Right atrium auricular region (tissue), 2 donors: Measurements from ENCODE around the gene ADIG. TPM values are rescaled to one million over a fixed set of nuclear protein-coding genes. Genes with fewer than 3 reads are reported as not detected.

Experiments used
- DNase-seq: peaks from one replicate; pipeline ENCODE4 v3.0.0-alpha.2; 2019; ENCODE audit warnings: low spot score
- H3K27ac ChIP-seq, 2 donors: fragments of 200-600 bp; sonication (generic); 1 replicate in 1 of 2; 2 replicates in 1 of 2; pipeline ENCODE4 v1.5.1; 2016 to 2019
- H3K27me3 ChIP-seq, 2 donors: fragments of 200-600 bp; sonication (generic); one replicate each; pipeline versions ENCODE4 v1.5.1 to v1.6.0; 2017 to 2019
- H3K36me3 ChIP-seq: fragments of 200-600 bp; sonication (generic); one replicate; pipeline ENCODE4 v1.5.1; 2016
- H3K4me1 ChIP-seq, 2 donors: fragments of 200-600 bp; sonication (generic); one replicate each; pipeline versions ENCODE4 v1.5.1 to v1.6.0; 2017 to 2019
- H3K4me3 ChIP-seq, 2 donors: fragments of 200-600 bp; sonication (generic); 1 replicate in 1 of 2; 2 replicates in 1 of 2; pipeline ENCODE4 v1.5.1; 2017 to 2019; ENCODE audit warnings: mild to moderate bottlenecking in 1 of 2, moderate library complexity in 1 of 2
- H3K9me3 ChIP-seq, 2 donors: fragments of 200-600 bp; sonication (generic); one replicate each; pipeline ENCODE4 v1.5.1; 2019
- CTCF ChIP-seq, 2 donors: fragments of 200-600 bp; sonication (generic); IDR thresholded peaks; one replicate each; pipeline ENCODE4 v1.5.1; 2019; ENCODE audit warnings: antibody characterized with exemption in 2 of 2
- total RNA-seq, 2 donors: library from RNA; depleted of rRNA; stranded (reverse); fragments of >200 nt; gene quantifications; one replicate each; pipeline ENCODE4 v1.1.0, GENCODE V29; 2016

ADIG gene
- total RNA-seq, 2 donors from 2014 or later: not detected

DNA sequence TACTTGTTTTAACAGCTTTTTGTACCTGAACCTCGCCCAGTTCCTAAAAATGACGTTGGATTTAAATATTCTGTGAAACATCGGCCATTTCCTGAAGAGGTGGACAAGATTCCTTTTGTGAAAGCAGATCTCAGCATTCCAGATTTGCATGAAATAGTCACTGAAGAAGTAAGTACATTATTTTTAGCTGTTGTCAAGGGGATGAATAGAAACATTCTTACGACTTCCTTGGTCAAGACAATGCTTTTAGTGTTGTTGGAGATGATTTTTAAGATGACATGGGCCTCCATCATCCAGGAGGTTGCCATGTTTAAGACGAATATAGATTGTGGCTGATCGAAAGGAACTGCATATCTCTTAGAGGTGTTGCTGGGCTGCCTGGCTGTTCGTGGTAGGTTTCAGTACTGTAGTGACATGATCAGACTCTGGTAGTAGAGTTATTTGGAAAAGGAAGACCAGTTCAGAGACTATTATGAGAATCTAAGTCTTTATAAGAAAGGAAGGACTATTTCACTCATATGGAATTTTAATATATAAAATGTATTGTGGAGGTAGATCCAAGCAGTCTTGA is 29.9 kb upstream of the ADIG start:
- Histone ChIP-seq H3K4me3 (no peak overlapping the region), H3K9me3 (no peaks in the 10 kb centered on the region), H3K27me3 (no peaks in the 10 kb centered on the region), H3K4me1 (no peaks in the 10 kb centered on the region), H3K27ac (no peak overlapping the region), H3K36me3 (peaks cover 95% of the 10 kb centered on the region)
- DNase-seq: no peak
- TF ChIP-seq CTCF (IDR thresholded peaks at IDR 0.05): no peak

GRCh38 chr20:38554986-38555385 is 26.0 kb upstream of the ADIG start:
- no peak for TF ChIP-seq CTCF (IDR thresholded peaks at IDR 0.05)
- H3K27ac ChIP-seq: no peak overlapping the region
- H3K4me1 ChIP-seq: no peaks in the 10 kb centered on the region
- H3K9me3 ChIP-seq: no peaks in the 10 kb centered on the region
- no peak overlapping the region for H3K4me3 ChIP-seq
- DNase-seq: no peak
- no peaks in the 10 kb centered on the region for H3K27me3 ChIP-seq
- H3K36me3 ChIP-seq: peaks cover 80% of the 10 kb centered on the region

DNA sequence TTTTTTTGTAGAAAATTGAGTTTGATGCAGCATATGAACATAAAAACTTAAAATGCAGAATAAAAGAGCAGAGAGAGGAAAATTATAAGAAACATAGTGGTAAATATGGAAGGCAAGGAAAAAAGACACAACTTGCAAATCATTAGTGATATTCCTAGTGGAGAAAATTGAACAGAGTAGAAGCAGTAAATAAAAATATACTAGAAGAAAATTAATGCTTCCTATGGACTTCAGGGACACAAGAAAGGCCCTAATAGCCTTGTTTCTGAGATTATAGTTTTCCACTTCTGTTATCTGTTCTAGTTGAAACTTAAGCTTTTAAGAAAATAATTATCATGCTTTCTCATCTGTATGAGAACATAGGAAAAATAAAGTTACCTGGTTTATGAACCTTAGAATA is 25.6 kb upstream of the ADIG start:
- no peak for TF ChIP-seq CTCF (IDR thresholded peaks at IDR 0.05)

GRCh38 chr20:38557174-38557573 is 23.8 kb upstream of the ADIG start:
- H3K4me1 ChIP-seq: no peaks in the 10 kb centered on the region
- no peak overlapping the region for H3K27ac ChIP-seq
- TF ChIP-seq CTCF (IDR thresholded peaks at IDR 0.05): no peak
- H3K36me3 ChIP-seq: peaks cover 66% of the 10 kb centered on the region
- no peak for DNase-seq
- no peaks in the 10 kb centered on the region for H3K27me3 ChIP-seq
- H3K4me3 ChIP-seq: no peak overlapping the region
- no peaks in the 10 kb centered on the region for H3K9me3 ChIP-seq

More for the DNA sequence above, 25.6 kb upstream of the ADIG start:
- Histone ChIP-seq H3K36me3 (peaks cover 81% of the 10 kb centered on the region), H3K9me3 (no peaks in the 10 kb centered on the region), H3K27me3 (no peaks in the 10 kb centered on the region), H3K27ac (no peak overlapping the region), H3K4me3 (no peak overlapping the region), H3K4me1 (no peaks in the 10 kb centered on the region)
- DNase-seq: no peak

DNA sequence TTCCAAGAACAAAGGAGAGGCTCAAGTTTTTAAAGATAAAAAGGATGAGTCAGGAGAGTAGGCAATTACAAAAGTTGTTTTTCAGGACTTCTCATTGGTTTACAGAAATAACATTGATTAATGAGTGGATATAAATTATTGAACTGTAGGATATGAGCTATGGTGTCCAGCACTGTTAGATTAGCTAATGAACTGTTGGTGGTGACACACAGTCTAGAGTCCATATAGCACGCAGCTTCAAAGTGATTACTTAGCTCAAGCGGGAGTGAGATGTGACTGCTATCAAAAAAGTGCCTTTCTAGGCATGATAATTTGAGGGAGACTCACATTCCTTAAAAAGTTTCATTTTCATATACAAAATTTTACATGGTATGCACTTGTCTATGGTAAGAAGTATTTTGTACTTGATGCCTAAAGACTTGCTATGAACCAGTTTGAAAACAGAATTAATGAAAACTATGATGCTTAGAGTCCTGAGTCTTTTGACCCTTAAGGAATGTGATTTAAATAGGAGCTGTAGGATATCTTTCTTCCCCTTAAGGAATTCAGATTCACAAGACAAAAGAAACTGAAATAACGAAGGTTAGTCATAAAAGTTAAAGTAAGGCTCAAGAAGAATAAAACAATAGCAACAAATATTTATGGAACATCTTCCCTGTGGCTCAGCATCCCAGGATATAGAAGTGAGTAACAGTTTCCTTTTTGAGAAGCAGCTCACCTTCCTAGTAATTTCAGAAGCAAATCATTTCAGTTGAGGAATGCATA is 22.2 kb upstream of the ADIG start:
- Histone ChIP-seq H3K27ac (no peak overlapping the region), H3K36me3 (peaks cover 64% of the 10 kb centered on the region)

More for the DNA sequence above, 22.2 kb upstream of the ADIG start:
- Histone ChIP-seq H3K4me1 (no peaks in the 10 kb centered on the region), H3K9me3 (no peaks in the 10 kb centered on the region), H3K4me3 (no peak overlapping the region), H3K27me3 (no peaks in the 10 kb centered on the region)
- DNase-seq: no peak
- no peak for TF ChIP-seq CTCF (IDR thresholded peaks at IDR 0.05)
